ENCODE measurements around the gene TBCA. TPM values are rescaled to one million over a fixed set of nuclear protein-coding genes. Genes with fewer than 3 reads are reported as not detected.
A peak's percentile ranks its signal among the peaks of the same experiment; 100 is the strongest.
"Not testable (repeated sequence)": the region's sequence is repeated elsewhere in the genome, so short reads cannot be mapped to it uniquely, and the experiment has no call there.

The TBCA gene
- total RNA-seq, 1 experiment from 2014 or later: 310 TPM

DNA sequence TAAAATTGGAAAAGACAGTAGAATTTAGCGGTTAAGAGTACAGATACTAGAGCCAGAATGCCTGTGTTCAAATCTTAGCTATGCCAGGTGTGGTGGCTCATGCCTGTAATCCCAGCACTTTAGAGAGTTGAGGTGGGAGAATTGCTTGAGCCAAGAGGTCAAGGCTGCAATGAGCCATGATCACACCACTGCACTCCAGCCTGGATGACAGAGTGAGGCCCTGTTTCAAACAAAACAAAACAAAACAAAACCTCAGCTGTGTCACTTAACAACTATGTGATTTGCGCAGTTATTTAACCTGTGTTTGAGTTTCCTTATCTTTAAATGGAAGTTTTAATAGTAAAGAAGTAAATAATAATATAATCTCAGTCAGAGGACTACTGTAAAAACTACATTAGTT lies 68.3 kb downstream of the TBCA start:
- intact Hi-C loops (cut with micrococcal nuclease): no loop called here
- POLR2A ChIA-PET: interaction anchor here (1.1 kb wide), 1 partner anchor 8 kb away, joined by 3 read pairs; no protein-coding TSS in a partner anchor
- Mint-ChIP-seq H3K36me3 (ENCODE audit: insufficient read depth, unreplicated experiment) (peaks cover 35% of the 10 kb centered on the region), H3K4me3 (ENCODE audit: unreplicated experiment) (no peak overlapping the region), H3K4me1 (ENCODE audit: insufficient read depth, unreplicated experiment) (peaks cover 6% of the 10 kb centered on the region), H3K27me3 (ENCODE audit: insufficient read depth, unreplicated experiment) (no peaks in the 10 kb centered on the region), H3K9me3 (ENCODE audit: unreplicated experiment) (no peaks in the 10 kb centered on the region), H3K27ac (ENCODE audit: low read depth, unreplicated experiment) (no peak overlapping the region)
- BruUV-seq (replicated peaks): TSS peak; percentile 8
- TF ChIP-seq, protein P1, sequence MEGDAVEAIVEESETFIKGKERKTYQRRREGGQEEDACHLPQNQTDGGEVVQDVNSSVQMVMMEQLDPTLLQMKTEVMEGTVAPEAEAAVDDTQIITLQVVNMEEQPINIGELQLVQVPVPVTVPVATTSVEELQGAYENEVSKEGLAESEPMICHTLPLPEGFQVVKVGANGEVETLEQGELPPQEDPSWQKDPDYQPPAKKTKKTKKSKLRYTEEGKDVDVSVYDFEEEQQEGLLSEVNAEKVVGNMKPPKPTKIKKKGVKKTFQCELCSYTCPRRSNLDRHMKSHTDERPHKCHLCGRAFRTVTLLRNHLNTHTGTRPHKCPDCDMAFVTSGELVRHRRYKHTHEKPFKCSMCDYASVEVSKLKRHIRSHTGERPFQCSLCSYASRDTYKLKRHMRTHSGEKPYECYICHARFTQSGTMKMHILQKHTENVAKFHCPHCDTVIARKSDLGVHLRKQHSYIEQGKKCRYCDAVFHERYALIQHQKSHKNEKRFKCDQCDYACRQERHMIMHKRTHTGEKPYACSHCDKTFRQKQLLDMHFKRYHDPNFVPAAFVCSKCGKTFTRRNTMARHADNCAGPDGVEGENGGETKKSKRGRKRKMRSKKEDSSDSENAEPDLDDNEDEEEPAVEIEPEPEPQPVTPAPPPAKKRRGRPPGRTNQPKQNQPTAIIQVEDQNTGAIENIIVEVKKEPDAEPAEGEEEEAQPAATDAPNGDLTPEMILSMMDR (IDR thresholded peaks at IDR 0.05; ENCODE audit: unreplicated experiment): no peak
- CTCF ChIA-PET: no interaction called here
- DNase-seq (ENCODE audit: unreplicated experiment): no peak

DNA sequence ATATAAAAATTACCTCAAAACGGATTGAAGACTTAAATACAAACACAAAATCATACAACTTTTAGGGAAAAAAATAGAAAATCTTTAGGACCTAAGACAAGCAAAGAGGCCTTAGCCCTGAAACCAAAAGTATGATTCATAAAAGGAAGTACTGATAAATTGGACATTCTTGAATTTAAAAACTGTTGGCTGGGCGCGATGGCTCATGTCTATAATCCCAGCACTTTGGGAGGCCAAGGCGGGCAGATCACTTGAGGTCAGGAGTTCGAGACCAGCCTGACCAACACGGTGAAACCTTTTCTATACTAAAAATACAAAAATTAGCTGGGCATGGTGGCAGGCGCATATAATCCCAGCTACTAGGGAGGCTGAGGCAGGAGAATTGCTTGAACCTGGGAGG lies 76.6 kb downstream of the TBCA start:
- H3K27ac Mint-ChIP-seq (ENCODE audit: low read depth, unreplicated experiment): not testable (repeated sequence)
- peaks cover 50% of the 10 kb centered on the region for H3K36me3 Mint-ChIP-seq (ENCODE audit: insufficient read depth, unreplicated experiment)

DNA sequence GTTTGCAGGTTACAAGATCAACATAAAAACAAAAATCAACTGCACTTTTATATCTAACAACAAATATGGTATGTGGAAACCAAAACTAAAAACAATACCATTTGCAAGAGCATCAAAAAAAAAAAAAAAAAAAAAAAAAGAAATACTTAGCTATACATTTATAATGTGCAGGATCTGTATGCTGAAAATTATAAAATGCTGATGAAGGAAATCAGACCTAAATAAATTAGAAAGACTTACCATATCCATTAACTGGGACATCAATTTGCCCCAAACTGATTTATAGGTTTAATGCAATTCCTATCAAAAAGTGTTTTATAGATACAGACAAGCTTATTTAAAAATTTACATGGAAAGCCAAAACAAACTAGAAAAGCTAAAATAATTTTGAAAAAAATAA lies 77.2 kb downstream of the TBCA start:
- no peak overlapping the region for H3K4me3 Mint-ChIP-seq (ENCODE audit: unreplicated experiment)
- no TSS peak for BruUV-seq (replicated peaks)
- peaks cover 50% of the 10 kb centered on the region for H3K36me3 Mint-ChIP-seq (ENCODE audit: insufficient read depth, unreplicated experiment)
- no peak for DNase-seq (ENCODE audit: unreplicated experiment)
- POLR2A ChIA-PET: interaction anchor here (0.7 to 1.4 kb wide), 2 partner anchors 10 to 1656 kb away, joined by 3 to 5 read pairs; no protein-coding TSS in a partner anchor
- H3K9me3 Mint-ChIP-seq (ENCODE audit: unreplicated experiment): no peaks in the 10 kb centered on the region
- no peaks in the 10 kb centered on the region for H3K27me3 Mint-ChIP-seq (ENCODE audit: insufficient read depth, unreplicated experiment)
- TF ChIP-seq, protein P1 (IDR thresholded peaks at IDR 0.05; ENCODE audit: unreplicated experiment): no peak
- CTCF ChIA-PET: no interaction called here
- no peaks in the 10 kb centered on the region for H3K4me1 Mint-ChIP-seq (ENCODE audit: insufficient read depth, unreplicated experiment)
- intact Hi-C loops (cut with micrococcal nuclease): no loop called here
- H3K27ac Mint-ChIP-seq (ENCODE audit: low read depth, unreplicated experiment): no peak overlapping the region

More for the DNA sequence above, 76.6 kb downstream of the TBCA start:
- POLR2A ChIA-PET; H3K4me3 Mint-ChIP-seq (ENCODE audit: unreplicated experiment); H3K27me3 Mint-ChIP-seq (ENCODE audit: insufficient read depth, unreplicated experiment); H3K4me1 Mint-ChIP-seq (ENCODE audit: insufficient read depth, unreplicated experiment); intact Hi-C loops (cut with micrococcal nuclease); BruUV-seq (replicated peaks); CTCF ChIA-PET; H3K9me3 Mint-ChIP-seq (ENCODE audit: unreplicated experiment); DNase-seq (ENCODE audit: unreplicated experiment): not testable (repeated sequence)

DNA sequence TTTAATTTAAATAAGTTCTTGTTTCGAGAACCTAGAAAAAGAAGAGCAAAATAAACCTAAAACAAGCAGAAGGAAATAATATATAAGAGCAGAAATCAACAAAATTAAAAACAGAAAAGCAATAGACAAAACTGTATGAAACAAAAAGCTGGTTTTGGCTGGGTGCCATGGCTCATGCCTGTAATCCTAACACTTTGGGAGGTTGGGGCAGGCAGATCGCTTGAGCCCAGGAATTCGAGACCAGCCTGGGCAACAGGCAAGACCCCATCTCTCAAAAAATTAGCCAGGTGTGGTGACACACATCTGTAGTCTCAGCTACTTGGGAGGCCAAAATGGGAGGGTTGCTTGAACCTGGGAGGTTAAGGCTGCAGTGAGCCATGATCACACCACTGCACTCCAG lies 78.4 kb downstream of the TBCA start:
- Mint-ChIP-seq H3K27ac (ENCODE audit: low read depth, unreplicated experiment) (no peak overlapping the region), H3K27me3 (ENCODE audit: insufficient read depth, unreplicated experiment) (no peaks in the 10 kb centered on the region), H3K4me3 (ENCODE audit: unreplicated experiment) (no peak overlapping the region), H3K4me1 (ENCODE audit: insufficient read depth, unreplicated experiment) (no peaks in the 10 kb centered on the region), H3K36me3 (ENCODE audit: insufficient read depth, unreplicated experiment) (peaks cover 47% of the 10 kb centered on the region), H3K9me3 (ENCODE audit: unreplicated experiment) (no peaks in the 10 kb centered on the region)
- DNase-seq (ENCODE audit: unreplicated experiment): peak; percentile 4
- ChIA-PET POLR2A (interaction anchor here (1.1 to 1.4 kb wide), 3 partner anchors 11 to 16 kb away, joined by 3 to 5 read pairs (median 3); no protein-coding TSS in a partner anchor), CTCF (no interaction called here)
- TF ChIP-seq, protein P1 (IDR thresholded peaks at IDR 0.05; ENCODE audit: unreplicated experiment): no peak
- intact Hi-C loops (cut with micrococcal nuclease): no loop called here
- BruUV-seq (replicated peaks): no TSS peak

DNA sequence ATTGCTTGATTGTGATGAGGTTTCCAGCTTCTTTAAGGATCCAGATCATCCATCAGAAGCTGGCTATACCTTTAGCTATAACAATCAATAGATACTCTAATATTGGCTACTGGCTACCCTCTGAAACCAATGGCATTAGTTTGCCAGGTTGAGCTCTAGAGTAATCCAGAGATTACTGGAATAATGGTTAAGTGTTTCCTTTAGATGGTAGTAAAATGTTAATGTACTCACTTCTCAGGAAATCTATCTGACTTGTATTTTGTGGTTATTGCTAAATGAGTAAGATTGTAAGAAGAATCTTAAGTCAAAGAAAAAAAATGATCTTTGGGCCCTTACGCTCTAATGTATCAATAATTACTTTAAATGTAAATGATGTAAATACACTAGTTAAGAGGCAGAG lies 80.0 kb downstream of the TBCA start:
- Mint-ChIP-seq H3K4me1 (ENCODE audit: insufficient read depth, unreplicated experiment) (no peaks in the 10 kb centered on the region), H3K27me3 (ENCODE audit: insufficient read depth, unreplicated experiment) (no peaks in the 10 kb centered on the region), H3K4me3 (ENCODE audit: unreplicated experiment) (no peak overlapping the region), H3K27ac (ENCODE audit: low read depth, unreplicated experiment) (no peak overlapping the region), H3K9me3 (ENCODE audit: unreplicated experiment) (no peaks in the 10 kb centered on the region), H3K36me3 (ENCODE audit: insufficient read depth, unreplicated experiment) (peaks cover 39% of the 10 kb centered on the region)
- no peak for DNase-seq (ENCODE audit: unreplicated experiment)
- ChIA-PET CTCF (interaction anchor here (0.9 kb wide), 1 partner anchor 15 kb away, joined by 4 read pairs; no protein-coding TSS in a partner anchor), POLR2A (interaction anchor here (0.6 to 1.0 kb wide), 2 partner anchors 9 to 11 kb away, joined by 3 read pairs; no protein-coding TSS in a partner anchor)
- TF ChIP-seq, protein P1 (IDR thresholded peaks at IDR 0.05; ENCODE audit: unreplicated experiment): no peak
- BruUV-seq (replicated peaks): no TSS peak
- intact Hi-C loops (cut with micrococcal nuclease): no loop called here
